ENCODE data around the gene EFNA2. TPM values are rescaled to one million over a fixed set of nuclear protein-coding genes. Genes with fewer than 3 reads are reported as not detected.

EFNA2 gene
- total and polyA plus RNA-seq, 2 experiments from 2014 or later: 2.7 to 10.3 TPM

GRCh38 chr19:1249990-1250436 is 35.7 kb upstream of the EFNA2 start:
- Histone ChIP-seq H3K36me3 (ENCODE audit: insufficient read depth) (peaks cover 2% of the 10 kb centered on the region; the same call in 1 of the 2 replicates), H3K9me2 (ENCODE audit: insufficient read depth) (no peaks in the 10 kb centered on the region), H4K20me1 (replicated peaks; ENCODE audit: insufficient read depth) (peaks cover 15% of the 10 kb centered on the region), H3K27ac (ENCODE audit: low read depth) (peak overlapping the region; percentile 74; the same call in 1 of the 2 replicates), H3K27me3 (ENCODE audit: insufficient read depth) (no peaks in the 10 kb centered on the region), H3K4me3 (peak overlapping the region; percentile 94), H2AFZ (no peak overlapping the region), H3K79me2 (replicated peaks; ENCODE audit: insufficient read depth) (peaks cover 36% of the 10 kb centered on the region), H3F3A (replicated peaks; ENCODE audit: low read depth) (peaks cover 14% of the 10 kb centered on the region), H3K4me1 (ENCODE audit: insufficient read depth) (no peaks in the 10 kb centered on the region; the same call in 1 of the 2 replicates), H3K4me2 (peak overlapping the region; percentile 91)
- no peak for TF ChIP-seq NANOG (IDR thresholded peaks at IDR 0.05; ENCODE audit: borderline replicate concordance)
- no peak for TF ChIP-seq ZNF331 (CRISPR knock-in tag; IDR thresholded peaks at IDR 0.05; ENCODE audit: low read depth)
- no peak for TF ChIP-seq EZH2 (IDR thresholded peaks at IDR 0.05; ENCODE audit: low read depth, unreplicated experiment)
- TF ChIP-seq ETS1 (IDR thresholded peaks at IDR 0.05): no peak
- TF ChIP-seq JUNB (IDR thresholded peaks at IDR 0.05; ENCODE audit: unreplicated experiment): no peak
- TF ChIP-seq POLR2AphosphoS5 (IDR thresholded peaks at IDR 0.05; ENCODE audit: low read depth): no peak
- TF ChIP-seq CREB1 (CRISPR knock-in tag; IDR thresholded peaks at IDR 0.05; ENCODE audit: low read depth): no peak
- no peak for TF ChIP-seq EZH2phosphoT487 (IDR thresholded peaks at IDR 0.05; ENCODE audit: unreplicated experiment)
- no peak for TF ChIP-seq REST (IDR thresholded peaks at IDR 0.05; ENCODE audit: unreplicated experiment)
- TF ChIP-seq ZNF114 (CRISPR knock-in tag; IDR thresholded peaks at IDR 0.05): no peak
- no peak for TF ChIP-seq ZNF462 (CRISPR knock-in tag; IDR thresholded peaks at IDR 0.05)
- no peak for TF ChIP-seq STAT1 (IDR thresholded peaks at IDR 0.05; ENCODE audit: unreplicated experiment)
- TF ChIP-seq CTCF (conservative IDR thresholded peaks at IDR 0.05; ENCODE audit: low read depth in 2 of 2): no peak
- peaks cover 11% of the 10 kb centered on the region for H3K4me1 Mint-ChIP-seq
- ATAC-seq (no peak), DNase-seq (ENCODE audit: low spot score) (no peak)
- H3K9me3 Mint-ChIP-seq: no peaks in the 10 kb centered on the region; the same call in 1 of the 3 replicates
- peaks cover 37% of the 10 kb centered on the region for H3K36me3 Mint-ChIP-seq (ENCODE audit: low read depth)
- no peak overlapping the region; the same call in 1 of the 2 replicates for H3K27ac Mint-ChIP-seq
- H3K27me3 Mint-ChIP-seq (ENCODE audit: insufficient read depth, low read depth, poor library complexity): peaks cover 20% of the 10 kb centered on the region
- peak overlapping the region; percentile 81; the same call in 2 of the 3 replicates for H3K4me3 Mint-ChIP-seq

All from GM23338 (cell line).